Body of pancreas (tissue), 4 donors: ENCODE results near the gene CCDC170.

ENCODE experiments used
- POLR2A ChIP-seq, 3 donors: fragments of 450-650 bp; IDR thresholded peaks; one replicate each; pipeline ENCODE4 v1.6.1; 2016; ENCODE audit warnings: antibody characterized with exemption in 3 of 3, mild to moderate bottlenecking in 2 of 3
- TF ChIP-seq, protein P1 (sequence below), 7 experiments: fragments of 450-650 bp in 4 of 7; fragments of 200-600 bp in 3 of 7; sonication (generic) in 3 of 7; IDR thresholded peaks; one replicate each; pipeline ENCODE4 v1.5.1; 2016 to 2019; ENCODE audit warnings: antibody characterized with exemption in 7 of 7

DNA sequence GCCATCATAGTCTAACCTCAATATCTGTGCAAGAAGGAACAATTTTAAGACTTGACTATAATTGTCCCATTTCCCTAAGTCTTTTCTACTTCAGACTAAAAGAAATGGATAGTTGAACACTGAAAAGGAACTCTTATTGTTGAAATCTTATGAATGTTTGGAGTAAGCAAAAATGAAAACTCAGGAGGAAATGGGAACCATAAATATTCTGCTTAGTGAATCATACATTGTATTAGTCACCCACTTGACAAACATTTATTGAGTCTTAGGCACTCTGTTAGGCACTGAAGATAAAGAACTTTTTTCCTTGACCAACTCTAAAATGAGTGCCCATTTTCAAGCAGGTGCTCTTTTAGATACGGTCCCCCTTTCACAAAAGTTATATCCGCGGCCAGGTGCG, 8.7 kb downstream of the CCDC170 start:
- TF ChIP-seq, protein P1, sequence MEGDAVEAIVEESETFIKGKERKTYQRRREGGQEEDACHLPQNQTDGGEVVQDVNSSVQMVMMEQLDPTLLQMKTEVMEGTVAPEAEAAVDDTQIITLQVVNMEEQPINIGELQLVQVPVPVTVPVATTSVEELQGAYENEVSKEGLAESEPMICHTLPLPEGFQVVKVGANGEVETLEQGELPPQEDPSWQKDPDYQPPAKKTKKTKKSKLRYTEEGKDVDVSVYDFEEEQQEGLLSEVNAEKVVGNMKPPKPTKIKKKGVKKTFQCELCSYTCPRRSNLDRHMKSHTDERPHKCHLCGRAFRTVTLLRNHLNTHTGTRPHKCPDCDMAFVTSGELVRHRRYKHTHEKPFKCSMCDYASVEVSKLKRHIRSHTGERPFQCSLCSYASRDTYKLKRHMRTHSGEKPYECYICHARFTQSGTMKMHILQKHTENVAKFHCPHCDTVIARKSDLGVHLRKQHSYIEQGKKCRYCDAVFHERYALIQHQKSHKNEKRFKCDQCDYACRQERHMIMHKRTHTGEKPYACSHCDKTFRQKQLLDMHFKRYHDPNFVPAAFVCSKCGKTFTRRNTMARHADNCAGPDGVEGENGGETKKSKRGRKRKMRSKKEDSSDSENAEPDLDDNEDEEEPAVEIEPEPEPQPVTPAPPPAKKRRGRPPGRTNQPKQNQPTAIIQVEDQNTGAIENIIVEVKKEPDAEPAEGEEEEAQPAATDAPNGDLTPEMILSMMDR (IDR thresholded peaks at IDR 0.05), result no peak
- TF ChIP-seq POLR2A (IDR thresholded peaks at IDR 0.05), result no peak
